ENCODE measurements around the gene CDH2. TPM values are rescaled to one million over a fixed set of nuclear protein-coding genes. Genes with fewer than 3 reads are reported as not detected.

Gene CDH2
- total RNA-seq, 4 donors from 2014 or later: 0.20 to 4.4 (median 1.1) TPM; not detected in 1

DNA sequence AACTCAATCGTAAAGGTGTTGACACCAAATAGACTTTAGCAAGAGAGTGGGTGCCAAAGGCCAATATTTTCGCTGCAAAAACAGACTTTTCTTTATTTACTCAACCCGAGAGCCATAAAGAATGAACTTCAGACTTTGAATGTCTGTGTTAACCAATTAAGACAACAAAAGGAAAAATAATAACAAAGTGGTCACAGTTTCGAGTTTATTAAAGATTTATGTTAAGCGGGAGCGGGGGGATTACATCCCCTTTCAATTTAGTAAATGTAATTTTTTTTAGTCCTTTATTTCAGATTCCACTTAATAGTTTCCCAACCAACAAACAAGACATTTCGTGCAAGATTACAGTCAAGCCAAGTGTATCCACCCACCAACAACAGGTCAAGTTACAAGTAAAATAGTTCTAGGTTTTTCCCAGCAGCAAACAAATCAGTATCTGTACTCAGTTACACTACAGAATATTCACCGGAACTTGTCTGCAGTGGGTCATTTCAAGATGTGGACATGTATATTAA is 9.0 kb downstream of the CDH2 start:
- DNase-seq: no peak
- H3K4me3 ChIP-seq: no peak overlapping the region
- no peak overlapping the region for H3K27ac ChIP-seq
- intact Hi-C loops (cut with DNase I; ENCODE audit: low total_unique reads): no loop called here
- WGBS, 2 donors (ENCODE audit: low coverage in 1 of 2): 64 to 65% methylated on average over 8 of the region's 8 CpGs
- no peaks in the 10 kb centered on the region for H3K9me3 ChIP-seq
- peaks cover 26% of the 10 kb centered on the region for H3K27me3 ChIP-seq
- H3K36me3 ChIP-seq: peaks cover 0 to 3% (median 0%) of the 10 kb centered on the region in 4 donors
- H3K4me1 ChIP-seq: no peaks in the 10 kb centered on the region
- in situ Hi-C loops (cut with MboI; ENCODE audit: low pct_ligation_motif_present in 1 of 4, low pct_unique_long_range_greater_than_20kb in 1 of 4, low sequenced_read_pairs in 3 of 4): no loop called here
- TF ChIP-seq POLR2A (IDR thresholded peaks at IDR 0.05) (no peak), EP300 (IDR thresholded peaks at IDR 0.05; ENCODE audit: low read depth) (no peak), POLR2AphosphoS5 (IDR thresholded peaks at IDR 0.05) (no peak)
- TF ChIP-seq, protein P1, sequence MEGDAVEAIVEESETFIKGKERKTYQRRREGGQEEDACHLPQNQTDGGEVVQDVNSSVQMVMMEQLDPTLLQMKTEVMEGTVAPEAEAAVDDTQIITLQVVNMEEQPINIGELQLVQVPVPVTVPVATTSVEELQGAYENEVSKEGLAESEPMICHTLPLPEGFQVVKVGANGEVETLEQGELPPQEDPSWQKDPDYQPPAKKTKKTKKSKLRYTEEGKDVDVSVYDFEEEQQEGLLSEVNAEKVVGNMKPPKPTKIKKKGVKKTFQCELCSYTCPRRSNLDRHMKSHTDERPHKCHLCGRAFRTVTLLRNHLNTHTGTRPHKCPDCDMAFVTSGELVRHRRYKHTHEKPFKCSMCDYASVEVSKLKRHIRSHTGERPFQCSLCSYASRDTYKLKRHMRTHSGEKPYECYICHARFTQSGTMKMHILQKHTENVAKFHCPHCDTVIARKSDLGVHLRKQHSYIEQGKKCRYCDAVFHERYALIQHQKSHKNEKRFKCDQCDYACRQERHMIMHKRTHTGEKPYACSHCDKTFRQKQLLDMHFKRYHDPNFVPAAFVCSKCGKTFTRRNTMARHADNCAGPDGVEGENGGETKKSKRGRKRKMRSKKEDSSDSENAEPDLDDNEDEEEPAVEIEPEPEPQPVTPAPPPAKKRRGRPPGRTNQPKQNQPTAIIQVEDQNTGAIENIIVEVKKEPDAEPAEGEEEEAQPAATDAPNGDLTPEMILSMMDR (IDR thresholded peaks at IDR 0.05): no peak

DNA sequence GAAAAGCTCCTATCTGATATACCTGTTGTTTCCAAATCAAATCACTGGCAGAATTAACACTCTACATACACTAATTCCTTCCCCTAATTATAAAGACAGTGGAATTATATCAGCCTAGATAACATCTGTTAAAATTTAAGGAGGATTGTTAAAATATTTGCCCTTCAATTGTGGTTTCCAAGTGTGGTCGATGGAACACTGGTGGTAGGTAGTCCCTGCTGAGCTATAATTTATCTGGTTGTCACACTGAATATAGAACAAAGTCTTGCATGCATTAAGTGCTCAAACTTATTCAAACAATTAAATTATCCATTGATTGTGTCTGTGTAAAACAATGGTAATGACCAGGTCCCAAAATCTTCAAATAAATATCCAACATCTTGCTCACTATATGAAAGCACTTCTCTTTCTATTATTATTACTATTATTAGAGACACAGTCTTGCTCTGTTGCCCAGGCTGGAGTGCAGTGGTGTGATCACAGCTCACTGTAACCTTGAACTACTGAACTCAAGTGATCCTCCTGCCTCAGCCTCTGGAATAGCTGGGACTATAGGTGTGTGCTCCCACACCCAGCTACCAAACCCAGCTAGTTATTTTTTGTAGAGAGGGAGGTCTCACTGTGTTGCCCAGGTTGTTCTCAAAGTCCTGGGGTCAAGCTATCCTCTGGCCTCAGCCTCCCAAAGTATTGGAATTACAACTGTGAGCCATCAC is 12.0 kb downstream of the CDH2 start:
- Histone ChIP-seq H3K4me3 (no peak overlapping the region), H3K27ac (no peak overlapping the region), H3K9me3 (no peaks in the 10 kb centered on the region), H3K27me3 (no peaks in the 10 kb centered on the region), H3K4me1 (no peaks in the 10 kb centered on the region), H3K36me3 (no peaks in the 10 kb centered on the region)
- intact Hi-C loops (cut with DNase I; ENCODE audit: low total_unique reads): no loop called here
- in situ Hi-C loops (cut with MboI; ENCODE audit: low pct_ligation_motif_present in 1 of 4, low pct_unique_long_range_greater_than_20kb in 1 of 4, low sequenced_read_pairs in 3 of 4): no loop called here
- no peak for TF ChIP-seq POLR2AphosphoS5 (IDR thresholded peaks at IDR 0.05)
- TF ChIP-seq POLR2A (IDR thresholded peaks at IDR 0.05): no peak
- TF ChIP-seq, protein P1 (IDR thresholded peaks at IDR 0.05): no peak
- TF ChIP-seq EP300 (IDR thresholded peaks at IDR 0.05; ENCODE audit: low read depth): no peak
- no peak for DNase-seq
- WGBS, 2 donors (ENCODE audit: low coverage in 1 of 2): 41% methylated on average over 1 of the region's 1 CpG; no CpG with 5 or more reads in 1 of the 2 donors

DNA sequence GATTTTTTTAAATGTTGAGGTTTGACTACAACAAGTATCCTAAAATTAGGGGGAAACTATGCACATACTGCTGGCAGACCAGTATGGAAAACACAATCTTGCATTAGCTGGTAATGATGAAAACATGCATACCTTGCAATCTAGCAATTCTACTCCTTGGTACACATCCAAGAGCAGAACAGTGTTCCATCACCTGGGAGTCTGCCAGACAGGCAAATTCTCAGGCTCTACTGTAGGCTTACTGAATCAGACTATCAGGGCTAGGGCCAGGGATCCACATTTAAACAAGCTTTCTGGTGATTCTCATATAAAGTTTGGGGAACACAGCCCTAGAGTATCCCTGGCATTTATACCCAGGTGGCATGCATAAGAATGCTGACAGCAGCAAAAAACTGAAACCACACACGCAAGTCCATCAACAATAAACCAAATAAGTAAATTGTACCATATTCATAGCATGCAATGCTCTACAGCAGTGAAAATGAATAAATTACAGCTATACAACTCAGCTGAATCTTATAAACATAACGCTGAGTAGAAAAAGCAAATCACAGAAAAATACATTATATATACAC is 13.6 kb downstream of the CDH2 start:
- WGBS, 2 donors (ENCODE audit: low coverage in 1 of 2): 82 to 83% methylated on average over 2 of the region's 2 CpGs
- Histone ChIP-seq H3K27ac (no peak overlapping the region), H3K36me3 (no peaks in the 10 kb centered on the region), H3K4me3 (no peak overlapping the region), H3K27me3 (no peaks in the 10 kb centered on the region), H3K9me3 (no peaks in the 10 kb centered on the region), H3K4me1 (no peaks in the 10 kb centered on the region)
- TF ChIP-seq POLR2A (IDR thresholded peaks at IDR 0.05) (no peak), EP300 (IDR thresholded peaks at IDR 0.05; ENCODE audit: low read depth) (no peak), POLR2AphosphoS5 (IDR thresholded peaks at IDR 0.05) (no peak)
- TF ChIP-seq, protein P1 (IDR thresholded peaks at IDR 0.05): no peak
- intact Hi-C loops (cut with DNase I; ENCODE audit: low total_unique reads) (no loop called here), in situ Hi-C loops (cut with MboI; ENCODE audit: low pct_ligation_motif_present in 1 of 4, low pct_unique_long_range_greater_than_20kb in 1 of 4, low sequenced_read_pairs in 3 of 4) (no loop called here)
- DNase-seq: no peak

DNA sequence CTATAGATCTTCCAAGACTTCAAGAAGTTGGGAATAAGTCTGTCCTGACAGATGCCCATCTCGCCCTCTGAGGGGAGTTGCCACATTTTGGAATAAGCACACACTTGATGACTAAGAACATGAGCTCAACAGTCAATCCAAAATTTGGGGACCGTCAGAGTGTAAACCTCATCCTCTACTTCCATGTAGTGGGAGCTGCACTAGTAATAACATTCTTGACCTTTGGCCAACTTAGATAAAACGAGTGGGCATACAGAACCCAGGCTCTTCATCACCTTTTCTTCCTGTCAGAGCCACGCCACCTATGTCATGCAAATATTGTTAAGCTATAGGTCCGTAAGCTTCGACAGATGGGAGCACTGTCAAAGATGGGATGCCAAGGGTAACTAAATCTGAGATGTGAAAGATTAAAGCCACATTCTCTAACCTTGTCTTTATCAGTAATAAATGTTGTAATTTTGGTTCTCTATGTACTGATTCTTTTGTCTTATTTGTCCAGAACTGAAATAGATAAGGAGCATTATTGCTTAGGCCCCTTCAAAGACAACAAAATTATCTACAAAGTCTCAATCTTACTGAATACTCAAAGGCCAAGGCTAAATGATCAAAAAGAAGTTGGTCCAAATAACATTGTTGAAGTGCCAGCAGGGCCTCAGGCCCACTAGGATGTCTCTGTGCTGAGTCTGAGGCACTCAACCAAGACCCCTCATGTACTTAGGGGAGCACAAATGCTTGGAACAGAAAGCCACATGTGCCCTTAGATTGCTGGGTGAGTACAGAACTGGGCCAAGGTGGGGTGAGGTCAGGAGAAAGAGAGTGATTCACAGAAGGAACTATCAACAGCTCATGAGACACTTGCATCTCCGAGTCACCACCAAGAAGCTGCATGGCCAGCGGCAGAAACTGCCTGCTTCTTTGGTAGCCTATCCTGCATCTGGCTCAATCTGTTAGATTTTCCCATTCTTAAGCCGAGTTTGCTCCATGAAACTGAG is 15.0 kb downstream of the CDH2 start:
- DNase-seq: no peak
- Histone ChIP-seq H3K4me1 (no peaks in the 10 kb centered on the region), H3K4me3 (no peak overlapping the region), H3K9me3 (no peaks in the 10 kb centered on the region), H3K27ac (no peak overlapping the region), H3K36me3 (no peaks in the 10 kb centered on the region), H3K27me3 (no peaks in the 10 kb centered on the region)
- TF ChIP-seq, protein P1 (IDR thresholded peaks at IDR 0.05): no peak
- TF ChIP-seq POLR2A (IDR thresholded peaks at IDR 0.05) (no peak), EP300 (IDR thresholded peaks at IDR 0.05; ENCODE audit: low read depth) (no peak), POLR2AphosphoS5 (IDR thresholded peaks at IDR 0.05) (no peak)
- intact Hi-C loops (cut with DNase I; ENCODE audit: low total_unique reads): no loop called here
- in situ Hi-C loops (cut with MboI; ENCODE audit: low pct_ligation_motif_present in 1 of 4, low pct_unique_long_range_greater_than_20kb in 1 of 4, low sequenced_read_pairs in 3 of 4): no loop called here
- WGBS, 2 donors (ENCODE audit: low coverage in 1 of 2): 74 to 75% methylated on average over 6 to 9 of the region's 9 CpGs

All from transverse colon (tissue), 4 donors.